Neural cell (in vitro differentiated cells): ENCODE measurements around the gene PGAM4. TPM values are rescaled to one million over a fixed set of nuclear protein-coding genes. Genes with fewer than 3 reads are reported as not detected.
"Not testable (repeated sequence)": the region's sequence is repeated elsewhere in the genome, so short reads cannot be mapped to it uniquely, and the experiment has no call there.

Source experiments
- H2AFZ ChIP-seq: fragments of 200-600, 300-800 bp; sonication (generic), shearing (Covaris generic); 2 replicates; pipeline ENCODE4 v1.6.0; 2014; ENCODE audit warnings: low read depth, mild to moderate bottlenecking, antibody characterized with exemption, low read length, moderate library complexity
- H3F3A ChIP-seq: fragments of 200-600 bp; shearing (Covaris generic); 2 replicates; pipeline ENCODE4 v1.6.1; 2016; ENCODE audit warnings: mild to moderate bottlenecking, moderate library complexity, mixed read lengths, antibody characterized with exemption, low read length; ENCODE audit not compliant: insufficient read depth, poor library complexity, severe bottlenecking
- H3K27ac ChIP-seq: fragments of 200-600, 300-800 bp; sonication (generic), shearing (Covaris generic); 2 replicates; pipeline ENCODE4 v1.5.1; 2014; ENCODE audit warnings: mild to moderate bottlenecking, low read length, moderate library complexity
- H3K27me3 ChIP-seq: fragments of 300-800, 200-600 bp; sonication (generic), shearing (Covaris generic); 2 replicates; pipeline ENCODE4 v1.6.0; 2014; ENCODE audit warnings: mild to moderate bottlenecking, low read depth, low read length, moderate library complexity; ENCODE audit not compliant: insufficient read depth
- H3K36me3 ChIP-seq: fragments of 300-800, 200-600 bp; sonication (generic), shearing (Covaris generic); 2 replicates; pipeline ENCODE4 v1.5.1; 2014; ENCODE audit warnings: mild to moderate bottlenecking, antibody characterized with exemption, low read length, moderate library complexity; ENCODE audit not compliant: insufficient read depth
- H3K4me2 ChIP-seq: fragments of 300-800, 200-600 bp; sonication (generic), shearing (Covaris generic); 2 replicates; pipeline ENCODE4 v1.6.0; 2014; ENCODE audit warnings: mild to moderate bottlenecking, low read length
- H3K4me3 ChIP-seq: fragments of 300-800, 200-600 bp; sonication (generic), shearing (Covaris generic); 2 replicates; pipeline ENCODE4 v1.5.1; 2014; ENCODE audit warnings: mild to moderate bottlenecking, low read length, moderate library complexity
- H3K79me2 ChIP-seq: fragments of 200-600 bp; shearing (Covaris generic); replicated peaks from 2 replicates; pipeline ENCODE4 v1.6.0; 2014; ENCODE audit warnings: mild to moderate bottlenecking, low read length, moderate library complexity; ENCODE audit not compliant: insufficient read depth
- H3K9ac ChIP-seq: fragments of 300-800, 200-600 bp; sonication (generic), shearing (Covaris generic); 2 replicates; pipeline ENCODE4 v1.6.1; 2016; ENCODE audit warnings: mild to moderate bottlenecking, low read length, mixed read lengths
- H3K9me2 ChIP-seq: fragments of 200-600 bp; shearing (Covaris generic); 2 replicates; pipeline ENCODE4 v1.6.1; 2016; ENCODE audit warnings: mild to moderate bottlenecking, low read length, mixed read lengths; ENCODE audit not compliant: insufficient read depth
- H3K9me3 ChIP-seq: fragments of 200-600, 300-800 bp; sonication (generic), shearing (Covaris generic); 2 replicates; pipeline ENCODE4 v1.6.1; 2016; ENCODE audit warnings: mild to moderate bottlenecking, mixed run types, low read length, moderate library complexity, mixed read lengths
- H4K20me1 ChIP-seq: fragments of 200-600 bp; shearing (Covaris generic); 2 replicates; pipeline ENCODE4 v1.6.1; 2016; ENCODE audit warnings: mild to moderate bottlenecking, mixed run types; ENCODE audit not compliant: insufficient read depth
- EP300 ChIP-seq: fragments of 450-650 bp; conservative IDR thresholded peaks from 2 replicates; pipeline ENCODE4 v1.6.1; 2014; ENCODE audit warnings: antibody characterized with exemption, mild to moderate bottlenecking, moderate library complexity; ENCODE audit not compliant: poor library complexity, severe bottlenecking
- EZH2 ChIP-seq: fragments of 200-600, 300-800 bp; shearing (Covaris generic), sonication (generic); IDR thresholded peaks from 2 replicates; pipeline ENCODE4 v1.6.1; 2014; ENCODE audit warnings: antibody characterized with exemption, low read length, borderline replicate concordance, mild to moderate bottlenecking; ENCODE audit not compliant: insufficient read depth, poor library complexity, severe bottlenecking
- MXI1 ChIP-seq: fragments of 450-650 bp; conservative IDR thresholded peaks from 2 replicates; pipeline ENCODE4 v1.6.1; 2014; ENCODE audit warnings: antibody characterized with exemption, mild to moderate bottlenecking; ENCODE audit not compliant: poor library complexity, severe bottlenecking
- POLR2AphosphoS5 ChIP-seq: IDR thresholded peaks from 2 replicates; pipeline ENCODE4 v1.6.1; 2012
- RAD21 ChIP-seq: fragments of 450-650 bp; conservative IDR thresholded peaks from 2 replicates; pipeline ENCODE4 v1.6.1; 2014; ENCODE audit warnings: antibody characterized with exemption, mild to moderate bottlenecking, moderate library complexity
- REST ChIP-seq: IDR thresholded peaks from 2 replicates; pipeline ENCODE4 v1.6.1; 2012; ENCODE audit warnings: borderline replicate concordance
- SMC3 ChIP-seq: fragments of 450-650 bp; conservative IDR thresholded peaks from 2 replicates; pipeline ENCODE4 v1.6.1; 2014; ENCODE audit warnings: antibody characterized with exemption, mild to moderate bottlenecking, moderate library complexity; ENCODE audit not compliant: poor library complexity
- TAF1 ChIP-seq: IDR thresholded peaks from 2 replicates; pipeline ENCODE4 v1.6.1; 2012; ENCODE audit warnings: low read depth
- polyA plus RNA-seq: library from polyadenylated mRNA; depleted of rRNA; stranded (reverse); fragments of >200 nt; gene quantifications from 2 replicates; pipeline ENCODE4 v1.2.3, GENCODE V29; 2014
- TF ChIP-seq, protein P1 (sequence below): fragments of 450-650 bp; IDR thresholded peaks from 2 replicates; pipeline ENCODE4 v1.5.1; 2014; ENCODE audit warnings: antibody characterized with exemption, mild to moderate bottlenecking, moderate library complexity; ENCODE audit not compliant: poor library complexity, severe bottlenecking

PGAM4 gene
- polyA plus RNA-seq, 1 donor from 2014 or later: not detected

DNA sequence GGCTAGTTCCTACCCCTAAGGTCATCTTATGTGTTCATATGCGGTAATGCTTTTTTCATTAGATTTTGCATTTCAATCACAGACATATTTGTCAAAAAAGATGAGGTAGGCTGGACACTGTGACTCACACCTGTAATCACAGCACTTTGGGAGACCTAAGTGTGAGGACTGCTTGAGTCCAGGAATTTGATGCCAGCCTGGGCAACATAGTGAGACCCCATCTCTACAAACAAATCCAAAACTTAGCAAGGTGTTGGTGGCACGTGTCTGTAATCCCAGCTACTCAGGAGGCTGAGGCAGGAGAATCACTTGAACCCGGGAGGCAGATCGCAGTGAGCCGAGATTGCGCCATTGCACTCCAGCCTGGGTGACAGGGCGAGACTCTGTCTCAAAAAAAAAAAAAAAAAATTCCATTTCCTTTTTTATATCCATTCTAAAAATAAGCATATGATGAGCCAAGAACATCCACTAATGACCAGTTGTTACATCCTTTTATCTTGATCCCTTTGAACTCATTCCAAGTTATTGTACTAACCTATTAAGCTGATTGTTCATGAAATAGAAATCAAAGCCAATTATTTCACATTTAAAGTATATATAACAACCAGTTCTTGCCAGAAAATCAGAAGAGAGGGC, 23.4 kb downstream of the PGAM4 start:
- no peak for TF ChIP-seq POLR2AphosphoS5
- no peak for TF ChIP-seq SMC3
- TF ChIP-seq EZH2: no peak
- TF ChIP-seq RAD21: no peak
- no peak for TF ChIP-seq EP300
- no peak for TF ChIP-seq TAF1
- TF ChIP-seq, protein P1, sequence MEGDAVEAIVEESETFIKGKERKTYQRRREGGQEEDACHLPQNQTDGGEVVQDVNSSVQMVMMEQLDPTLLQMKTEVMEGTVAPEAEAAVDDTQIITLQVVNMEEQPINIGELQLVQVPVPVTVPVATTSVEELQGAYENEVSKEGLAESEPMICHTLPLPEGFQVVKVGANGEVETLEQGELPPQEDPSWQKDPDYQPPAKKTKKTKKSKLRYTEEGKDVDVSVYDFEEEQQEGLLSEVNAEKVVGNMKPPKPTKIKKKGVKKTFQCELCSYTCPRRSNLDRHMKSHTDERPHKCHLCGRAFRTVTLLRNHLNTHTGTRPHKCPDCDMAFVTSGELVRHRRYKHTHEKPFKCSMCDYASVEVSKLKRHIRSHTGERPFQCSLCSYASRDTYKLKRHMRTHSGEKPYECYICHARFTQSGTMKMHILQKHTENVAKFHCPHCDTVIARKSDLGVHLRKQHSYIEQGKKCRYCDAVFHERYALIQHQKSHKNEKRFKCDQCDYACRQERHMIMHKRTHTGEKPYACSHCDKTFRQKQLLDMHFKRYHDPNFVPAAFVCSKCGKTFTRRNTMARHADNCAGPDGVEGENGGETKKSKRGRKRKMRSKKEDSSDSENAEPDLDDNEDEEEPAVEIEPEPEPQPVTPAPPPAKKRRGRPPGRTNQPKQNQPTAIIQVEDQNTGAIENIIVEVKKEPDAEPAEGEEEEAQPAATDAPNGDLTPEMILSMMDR: no peak
- H3K9me3 ChIP-seq: no peaks in the 10 kb centered on the region
- H3K27me3 ChIP-seq: no peaks in the 10 kb centered on the region
- no peak overlapping the region for H3K27ac ChIP-seq
- H3K4me2 ChIP-seq: no peak overlapping the region
- no peak overlapping the region for H2AFZ ChIP-seq
- no peaks in the 10 kb centered on the region for H3K79me2 ChIP-seq
- no peaks in the 10 kb centered on the region for H3F3A ChIP-seq
- H3K9ac ChIP-seq: no peak overlapping the region
- H3K4me3 ChIP-seq: no peak overlapping the region
- H3K36me3 ChIP-seq: no peaks in the 10 kb centered on the region
- no peaks in the 10 kb centered on the region for H3K9me2 ChIP-seq
- H4K20me1 ChIP-seq: no peaks in the 10 kb centered on the region

DNA sequence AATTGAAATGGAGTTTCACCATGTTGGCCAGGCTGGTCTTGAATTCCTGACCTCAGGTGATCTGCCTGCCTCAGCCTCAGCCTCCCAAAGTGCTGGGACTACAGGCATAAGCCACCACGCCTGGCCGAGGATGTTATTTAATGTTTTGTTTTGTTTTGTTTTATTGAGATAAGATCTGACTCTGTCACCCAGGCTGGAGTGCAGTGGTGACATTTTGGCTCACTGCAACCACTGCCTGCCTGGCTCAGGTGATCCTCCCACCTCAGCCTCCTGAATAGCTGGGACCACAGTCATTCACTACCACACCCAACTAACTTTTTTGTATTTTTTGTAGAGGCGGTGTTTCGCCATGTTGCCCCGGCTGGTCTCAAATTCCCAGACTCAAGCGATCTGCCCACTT, 24.4 kb downstream of the PGAM4 start:
- H2AFZ ChIP-seq, H3K27me3 ChIP-seq, H3K36me3 ChIP-seq, H3K9ac ChIP-seq, H3K9me2 ChIP-seq, H3K27ac ChIP-seq, H3F3A ChIP-seq, H3K4me2 ChIP-seq, H3K9me3 ChIP-seq, H3K79me2 ChIP-seq, H3K4me3 ChIP-seq, H4K20me1 ChIP-seq: not testable (repeated sequence)

GRCh38 chrX:77938083-77938680, 31.3 kb downstream of the PGAM4 start:
- Histone ChIP-seq H3K4me2 (no peak overlapping the region), H3K27ac (no peak overlapping the region), H2AFZ (no peak overlapping the region), H4K20me1 (no peaks in the 10 kb centered on the region), H3K27me3 (no peaks in the 10 kb centered on the region), H3K4me3 (no peak overlapping the region), H3K79me2 (no peaks in the 10 kb centered on the region), H3K9me2 (no peaks in the 10 kb centered on the region), H3K9ac (no peak overlapping the region), H3F3A (no peaks in the 10 kb centered on the region), H3K36me3 (no peaks in the 10 kb centered on the region), H3K9me3 (no peaks in the 10 kb centered on the region)
- TF ChIP-seq, protein P1: no peak
- TF ChIP-seq EZH2 (no peak), REST (no peak), TAF1 (no peak), MXI1 (no peak), SMC3 (no peak), POLR2AphosphoS5 (no peak)
